HG02884 (cell line): Measurements from ENCODE around the gene PCBP2.
"Not testable (repeated sequence)": the region's sequence is repeated elsewhere in the genome, so short reads cannot be mapped to it uniquely, and the experiment has no call there.

ENCODE experiments used
- ATAC-seq: cut with Tn5 transposase; IDR thresholded peaks from one replicate; pipeline ENCODE4 v1.9.1; 2021; ENCODE audit warnings: mild to moderate bottlenecking, moderate library complexity; ENCODE audit not compliant: unreplicated experiment

PCBP2 gene

DNA sequence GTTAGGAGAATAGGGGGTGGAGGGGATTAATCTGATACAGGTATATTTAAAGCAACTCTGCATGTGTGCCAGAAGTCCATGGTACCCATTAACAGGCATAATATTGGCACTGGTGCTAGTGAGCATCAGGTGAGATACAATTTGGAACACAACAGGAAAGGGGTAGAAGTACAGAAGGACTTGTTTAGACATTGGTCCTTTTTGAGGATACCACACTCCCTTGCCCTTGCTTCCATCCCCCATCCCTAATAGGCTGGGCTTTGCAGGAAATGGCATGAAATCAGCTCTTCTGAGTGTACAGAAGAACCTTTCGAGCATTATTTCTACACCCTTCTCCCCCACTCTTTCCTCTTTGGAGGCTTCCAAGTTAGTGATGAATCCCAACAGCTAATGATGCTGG lies 16.4 kb downstream of the PCBP2 start:
- ATAC-seq, result no peak

DNA sequence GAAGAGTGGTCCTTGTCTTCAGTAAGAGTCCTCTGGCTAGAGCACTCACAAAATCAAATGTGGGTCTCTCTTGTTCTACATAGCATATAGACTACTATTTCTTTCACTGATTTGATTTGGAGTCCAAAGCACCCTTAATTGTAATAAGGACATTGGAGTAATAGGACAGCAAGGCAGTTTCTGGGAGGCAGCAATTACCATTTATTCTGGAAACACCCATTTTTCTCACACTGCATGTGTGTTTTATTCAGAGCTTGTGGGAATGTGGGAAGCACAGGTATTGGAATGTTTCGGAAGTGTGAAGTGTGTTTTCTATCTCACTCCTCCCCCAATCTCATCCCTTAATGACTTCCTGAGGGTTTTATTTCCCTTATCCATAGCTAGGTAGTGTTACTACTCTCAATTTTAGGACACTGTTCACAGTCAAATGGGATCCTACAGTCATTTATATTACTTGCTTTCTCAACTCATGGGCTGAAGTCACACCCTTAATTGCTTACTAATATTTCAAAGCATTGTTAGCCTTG lies 20.2 kb downstream of the PCBP2 start:
- ATAC-seq, result no peak

DNA sequence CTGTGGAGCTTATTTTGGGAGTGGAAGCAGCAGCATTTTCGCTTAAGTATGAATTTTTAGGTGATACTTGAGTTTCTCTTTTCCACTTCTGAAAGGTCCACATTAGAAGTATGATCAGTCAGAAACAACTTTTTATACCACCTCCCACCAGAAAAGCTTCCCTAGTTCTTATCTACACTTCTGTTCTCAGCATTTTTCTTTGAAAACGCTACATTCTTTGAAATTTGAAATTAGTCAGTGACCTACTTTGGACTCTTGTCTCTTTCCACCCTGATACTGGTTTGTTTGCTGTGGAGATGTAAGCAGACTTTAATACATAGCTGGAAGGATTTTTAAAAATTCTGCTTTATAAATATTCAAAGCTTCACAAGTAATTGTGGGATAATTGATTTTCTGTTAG lies 22.2 kb downstream of the PCBP2 start:
- ATAC-seq, result no peak

- ATAC-seq, result no peak
These were observed 22.9 kb downstream of the PCBP2 start for GRCh38 chr12:53474819-53475218.

GRCh38 chr12:53476769-53477209 lies 24.9 kb downstream of the PCBP2 start:
- no peak for ATAC-seq

GRCh38 chr12:53478865-53479264 lies 27.0 kb downstream of the PCBP2 start:
- ATAC-seq, result no peak

- ATAC-seq, result no peak
These were observed 27.4 kb downstream of the PCBP2 start for GRCh38 chr12:53479331-53479730.

DNA sequence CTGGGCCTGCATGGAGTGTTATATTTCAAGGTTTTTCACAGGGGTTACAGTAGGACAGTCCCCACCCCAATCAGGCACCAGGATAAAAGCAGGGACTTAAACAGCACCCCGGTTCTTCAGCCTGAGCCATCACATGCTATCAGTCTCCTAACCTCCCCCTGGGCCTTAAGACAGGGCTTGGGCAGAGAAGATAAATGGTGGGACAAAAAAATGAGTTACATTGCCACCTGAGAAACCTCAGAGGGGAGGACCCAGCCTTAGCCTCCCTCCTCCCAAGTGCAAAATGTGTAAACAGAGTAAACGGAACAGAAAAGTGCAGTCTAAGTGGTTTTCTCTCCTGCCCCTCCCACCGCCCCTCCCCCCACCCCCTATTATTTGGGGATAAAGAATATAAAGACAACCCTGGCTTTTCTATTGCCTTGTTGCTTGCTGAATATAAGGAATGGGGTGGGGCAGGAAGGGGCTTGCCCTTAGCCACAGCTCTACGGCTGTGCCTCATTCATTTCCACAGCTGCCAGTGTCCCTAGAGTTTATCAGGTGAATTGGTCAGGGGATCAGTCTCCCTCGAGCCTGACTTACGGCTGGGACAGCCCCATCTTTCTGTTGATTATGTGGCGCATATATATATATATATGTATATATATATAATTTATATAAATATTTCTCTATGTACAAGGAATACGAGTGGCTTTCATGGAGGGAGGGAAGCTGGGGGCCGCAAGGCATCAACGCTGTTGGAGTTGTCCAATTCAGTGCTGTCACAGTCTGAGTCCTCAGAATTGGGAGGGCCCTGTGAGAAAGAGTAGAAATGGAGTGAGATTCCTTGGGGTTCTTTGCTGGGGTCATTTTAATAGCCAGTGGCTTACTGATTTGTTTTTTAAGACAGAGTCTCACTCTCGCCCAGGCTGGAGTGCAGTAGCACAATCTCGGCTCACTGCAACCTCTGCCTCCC lies 28.9 kb downstream of the PCBP2 start:
- no peak for ATAC-seq

- not testable (repeated sequence) for ATAC-seq
These were observed 29.6 kb downstream of the PCBP2 start for GRCh38 chr12:53481458-53481857.

DNA sequence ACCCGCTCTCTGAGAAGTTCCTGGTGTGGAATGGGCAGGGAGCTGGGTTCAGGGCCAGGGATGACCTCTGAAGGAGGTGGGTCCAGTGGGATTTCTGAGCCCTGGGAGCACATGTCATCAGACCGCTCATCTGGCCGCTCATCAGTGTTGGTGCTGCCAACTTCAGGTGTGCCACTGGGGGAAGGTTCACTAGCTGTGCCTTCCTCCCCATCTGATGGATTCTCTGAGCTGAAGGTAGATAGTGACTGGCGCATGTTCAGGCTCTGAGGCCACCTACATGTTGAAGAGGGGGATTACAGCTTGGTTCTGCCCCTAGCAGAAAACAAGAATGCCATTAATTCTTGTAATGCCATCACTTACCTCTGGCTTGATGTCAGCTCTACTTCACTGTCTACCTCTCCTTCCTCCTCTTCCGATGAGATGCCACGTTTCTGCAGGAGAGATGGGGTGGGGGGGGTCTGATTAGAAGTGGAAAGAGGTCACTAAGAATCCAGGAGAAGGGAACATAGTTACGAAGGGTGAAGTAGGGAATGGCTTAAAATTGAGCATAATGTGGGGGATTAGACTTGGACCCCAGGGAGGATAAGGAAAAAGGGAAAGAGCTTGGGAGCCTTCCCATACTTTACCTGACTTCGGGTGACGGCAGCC lies 30.2 kb downstream of the PCBP2 start:
- no peak for ATAC-seq

- no peak for ATAC-seq
These were observed 30.8 kb downstream of the PCBP2 start for GRCh38 chr12:53482626-53483168.

GRCh38 chr12:53483225-53483978 lies 31.5 kb downstream of the PCBP2 start:
- no peak for ATAC-seq

- ATAC-seq, result no peak
These were observed 32.1 kb downstream of the PCBP2 start for GRCh38 chr12:53483979-53484377.

DNA sequence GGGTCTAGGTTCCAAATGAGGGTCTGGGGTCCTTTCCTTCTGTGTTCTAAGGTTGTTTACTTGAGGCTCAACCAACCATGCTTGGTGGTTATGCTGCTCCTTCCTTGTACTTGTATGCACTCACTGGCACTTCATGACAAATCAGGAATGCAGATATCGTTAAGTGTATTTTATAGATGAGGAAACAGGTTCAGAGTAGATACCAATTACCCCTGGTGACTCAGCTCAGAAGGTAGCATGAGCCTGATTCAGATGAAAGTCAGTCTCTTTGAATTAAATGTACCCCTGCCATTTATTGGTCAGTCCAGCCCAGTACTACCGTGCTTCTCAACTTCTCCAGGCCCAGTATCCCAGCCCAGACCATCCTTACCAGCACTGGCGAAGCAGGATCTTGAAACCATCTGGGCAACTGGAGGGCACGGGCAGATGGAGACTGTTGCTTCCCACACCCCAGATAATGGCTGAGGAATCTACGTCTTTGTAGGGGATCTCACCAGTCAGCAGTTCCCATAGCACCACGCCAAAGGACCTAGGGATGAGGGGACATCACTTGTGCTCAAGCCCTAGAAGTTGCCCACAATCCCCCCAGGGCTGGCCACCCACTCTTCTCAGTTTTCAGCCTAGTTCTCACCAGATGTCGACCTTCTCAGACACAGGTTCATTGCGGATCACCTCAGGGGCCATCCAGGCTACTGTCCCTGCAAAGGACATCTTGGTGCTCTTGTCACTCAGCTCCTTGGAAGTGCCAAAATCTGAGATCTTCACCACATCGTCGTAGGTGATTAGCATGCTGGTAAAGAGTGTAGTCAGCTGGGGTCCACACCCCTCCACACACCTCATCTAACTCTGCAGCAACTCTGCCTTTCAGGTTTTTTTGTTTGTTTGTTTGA lies 33.0 kb downstream of the PCBP2 start:
- no peak for ATAC-seq

DNA sequence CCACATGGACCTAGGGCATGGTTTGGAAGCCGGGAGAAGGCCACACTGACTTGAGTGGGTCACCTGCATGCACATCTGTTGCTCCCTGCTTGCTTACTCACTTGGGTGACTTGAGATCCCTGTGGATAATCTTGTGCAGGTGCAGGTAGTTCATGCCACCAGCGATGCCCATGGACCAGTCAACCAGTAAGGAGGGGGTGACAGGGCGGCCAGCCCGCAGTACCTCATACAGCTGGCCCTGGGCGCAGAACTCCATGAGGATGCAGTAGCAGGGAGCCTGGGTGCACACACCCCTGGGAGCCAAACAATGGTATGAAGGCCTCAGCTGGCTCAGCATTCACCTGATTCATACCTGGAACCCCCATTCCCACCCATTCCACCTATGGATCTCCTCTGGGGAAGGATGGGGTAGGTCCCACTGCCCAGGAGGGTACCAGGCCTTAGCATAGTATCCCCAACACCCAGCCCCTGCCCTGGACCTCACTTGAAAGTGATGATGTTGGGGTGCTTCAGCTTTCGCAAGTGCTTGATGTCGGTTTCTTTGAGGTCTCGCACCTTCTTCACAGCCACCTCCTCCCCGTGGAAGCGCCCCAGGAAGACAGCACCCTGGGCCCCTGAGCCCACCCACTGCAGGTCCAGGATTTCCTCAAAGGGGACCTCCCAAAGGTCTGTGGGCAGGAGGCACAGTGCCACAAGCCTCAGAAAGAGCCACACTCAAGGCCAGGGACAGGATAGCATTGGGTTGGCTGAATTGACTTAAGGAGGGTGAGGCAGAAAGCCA lies 34.2 kb downstream of the PCBP2 start:
- no peak for ATAC-seq

GRCh38 chr12:53486736-53487487 lies 35.0 kb downstream of the PCBP2 start:
- no peak for ATAC-seq

- no peak for ATAC-seq
These were observed 37.5 kb downstream of the PCBP2 start for GRCh38 chr12:53489242-53489864.

- ATAC-seq, result no peak
These were observed 40.3 kb downstream of the PCBP2 start for GRCh38 chr12:53492188-53492587.
